Measurements from ENCODE around the gene LGALS7.

- TF ChIP-seq EZH2 (IDR thresholded peaks at IDR 0.05; ENCODE audit: insufficient read depth, poor library complexity, severe bottlenecking) = no peak
- no peak for TF ChIP-seq EZH2phosphoT487 (IDR thresholded peaks at IDR 0.05; ENCODE audit: insufficient read depth, low read depth)
Observed at GRCh38 chr19:38726761-38727301, 46.5 kb downstream of the LGALS7 start.
